GM21423 (cell line): ENCODE measurements around the gene XPNPEP1.

Source experiments
- ATAC-seq: cut with Tn5 transposase; IDR thresholded peaks from one replicate; pipeline ENCODE4 v1.9.1; 2021; ENCODE audit warnings: mild to moderate bottlenecking, moderate library complexity; ENCODE audit not compliant: unreplicated experiment

The XPNPEP1 gene

DNA sequence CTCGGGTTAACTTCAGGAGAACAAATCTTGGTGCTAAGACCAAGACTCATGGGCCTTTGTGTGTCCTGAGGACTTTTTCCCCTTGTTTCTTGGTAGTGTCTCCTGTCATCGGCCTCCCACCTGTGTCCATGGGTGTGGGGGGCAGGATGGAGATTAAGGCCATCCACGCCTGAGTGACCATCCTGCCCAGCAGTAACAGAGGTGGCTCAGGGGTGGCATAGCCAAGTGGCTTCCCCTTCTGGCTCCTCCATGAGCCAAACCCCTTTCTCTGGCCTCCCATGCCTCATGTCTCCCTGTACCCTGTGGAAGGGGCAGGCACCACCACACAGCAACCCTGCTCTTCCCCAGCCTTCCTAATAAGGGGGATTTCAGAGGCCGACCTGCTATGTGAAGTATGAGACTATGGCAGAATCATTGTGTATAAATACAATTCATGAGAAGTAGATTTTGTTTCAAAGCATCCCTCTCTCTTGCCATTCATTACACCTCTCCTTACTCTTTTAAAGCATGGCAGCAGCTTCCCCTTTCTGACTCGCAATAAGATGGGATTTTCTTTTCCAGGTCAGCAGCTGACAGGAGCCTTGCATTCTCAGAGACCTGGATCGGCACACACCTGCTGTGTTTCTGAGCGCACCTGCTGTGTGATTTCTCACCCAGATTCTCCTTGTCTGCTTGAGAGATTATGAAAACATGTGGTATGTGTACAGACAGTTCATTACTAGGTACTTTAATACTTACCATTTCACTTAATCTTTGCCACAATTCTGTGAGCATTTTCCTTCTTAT is 102.5 kb downstream of the XPNPEP1 start:
- ATAC-seq, result no peak

DNA sequence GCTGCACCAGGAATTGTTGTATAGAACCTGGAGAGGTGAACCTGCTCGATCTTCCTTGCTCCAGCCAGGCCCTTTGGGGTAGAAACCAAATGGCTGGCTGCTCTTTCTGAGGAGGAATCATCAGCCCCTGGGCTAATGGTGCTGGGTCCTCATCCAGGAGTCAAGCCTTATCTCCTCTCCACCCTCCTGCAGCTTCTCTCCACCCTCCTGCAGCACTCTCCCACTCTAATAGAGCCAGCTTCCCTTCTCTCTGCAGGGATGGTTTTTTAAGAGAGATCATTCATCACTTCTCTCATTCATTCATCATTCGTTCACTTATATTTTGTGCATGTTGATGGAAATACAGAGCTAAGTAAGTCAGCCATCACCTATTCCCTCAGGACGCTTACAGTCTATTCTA is 103.5 kb downstream of the XPNPEP1 start:
- no peak for ATAC-seq
